ENCODE measurements around the gene MAP3K21.

The MAP3K21 gene

DNA sequence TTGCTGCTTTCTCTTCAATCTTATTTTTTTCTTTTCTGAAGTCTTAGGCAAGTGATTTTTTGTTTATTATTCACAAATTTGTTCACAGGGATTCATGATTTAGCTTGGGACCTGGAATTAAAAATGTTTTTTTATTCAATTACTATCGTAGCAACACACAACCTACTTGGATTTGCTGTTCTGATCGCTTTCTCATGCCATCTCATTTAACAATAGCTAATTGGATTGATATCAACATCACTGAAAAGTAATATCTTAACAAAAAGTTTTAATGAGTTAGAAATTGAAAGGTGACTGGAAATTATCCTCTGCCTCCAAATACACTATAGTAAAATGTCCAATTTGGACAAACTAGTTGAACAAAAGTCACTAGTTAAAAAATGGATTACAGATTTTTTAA lies 32.4 kb downstream of the MAP3K21 start:
- Histone ChIP-seq H3K9me3 (ENCODE audit: control insufficient read depth, insufficient read depth, low read length) (no peaks in the 10 kb centered on the region), H3F3A (ENCODE audit: control insufficient read depth, insufficient read depth) (no peaks in the 10 kb centered on the region), H3K4me3 (ENCODE audit: low read length) (no peak overlapping the region), H3K27me3 (ENCODE audit: control insufficient read depth, low read length) (no peaks in the 10 kb centered on the region), H3K4me1 (ENCODE audit: control insufficient read depth, low read length) (no peaks in the 10 kb centered on the region), H3K79me2 (ENCODE audit: control insufficient read depth, low read length) (no peaks in the 10 kb centered on the region), H3K27ac (ENCODE audit: low read depth, low read length) (no peak overlapping the region), H3K4me2 (ENCODE audit: low read length) (no peak overlapping the region), H4K20me1 (ENCODE audit: control insufficient read depth, insufficient read depth, low read depth, low read length) (no peaks in the 10 kb centered on the region), H3K36me3 (ENCODE audit: control insufficient read depth, low read length) (no peaks in the 10 kb centered on the region), H3K9me2 (replicated peaks; ENCODE audit: control insufficient read depth, low read length) (no peaks in the 10 kb centered on the region)
- TF ChIP-seq EZH2phosphoT487 (IDR thresholded peaks at IDR 0.05; ENCODE audit: borderline replicate concordance, low read length) = no peak
- TF ChIP-seq, protein P1, sequence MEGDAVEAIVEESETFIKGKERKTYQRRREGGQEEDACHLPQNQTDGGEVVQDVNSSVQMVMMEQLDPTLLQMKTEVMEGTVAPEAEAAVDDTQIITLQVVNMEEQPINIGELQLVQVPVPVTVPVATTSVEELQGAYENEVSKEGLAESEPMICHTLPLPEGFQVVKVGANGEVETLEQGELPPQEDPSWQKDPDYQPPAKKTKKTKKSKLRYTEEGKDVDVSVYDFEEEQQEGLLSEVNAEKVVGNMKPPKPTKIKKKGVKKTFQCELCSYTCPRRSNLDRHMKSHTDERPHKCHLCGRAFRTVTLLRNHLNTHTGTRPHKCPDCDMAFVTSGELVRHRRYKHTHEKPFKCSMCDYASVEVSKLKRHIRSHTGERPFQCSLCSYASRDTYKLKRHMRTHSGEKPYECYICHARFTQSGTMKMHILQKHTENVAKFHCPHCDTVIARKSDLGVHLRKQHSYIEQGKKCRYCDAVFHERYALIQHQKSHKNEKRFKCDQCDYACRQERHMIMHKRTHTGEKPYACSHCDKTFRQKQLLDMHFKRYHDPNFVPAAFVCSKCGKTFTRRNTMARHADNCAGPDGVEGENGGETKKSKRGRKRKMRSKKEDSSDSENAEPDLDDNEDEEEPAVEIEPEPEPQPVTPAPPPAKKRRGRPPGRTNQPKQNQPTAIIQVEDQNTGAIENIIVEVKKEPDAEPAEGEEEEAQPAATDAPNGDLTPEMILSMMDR (IDR thresholded peaks at IDR 0.05; ENCODE audit: low read depth, low read length, poor library complexity, severe bottlenecking) = no peak

DNA sequence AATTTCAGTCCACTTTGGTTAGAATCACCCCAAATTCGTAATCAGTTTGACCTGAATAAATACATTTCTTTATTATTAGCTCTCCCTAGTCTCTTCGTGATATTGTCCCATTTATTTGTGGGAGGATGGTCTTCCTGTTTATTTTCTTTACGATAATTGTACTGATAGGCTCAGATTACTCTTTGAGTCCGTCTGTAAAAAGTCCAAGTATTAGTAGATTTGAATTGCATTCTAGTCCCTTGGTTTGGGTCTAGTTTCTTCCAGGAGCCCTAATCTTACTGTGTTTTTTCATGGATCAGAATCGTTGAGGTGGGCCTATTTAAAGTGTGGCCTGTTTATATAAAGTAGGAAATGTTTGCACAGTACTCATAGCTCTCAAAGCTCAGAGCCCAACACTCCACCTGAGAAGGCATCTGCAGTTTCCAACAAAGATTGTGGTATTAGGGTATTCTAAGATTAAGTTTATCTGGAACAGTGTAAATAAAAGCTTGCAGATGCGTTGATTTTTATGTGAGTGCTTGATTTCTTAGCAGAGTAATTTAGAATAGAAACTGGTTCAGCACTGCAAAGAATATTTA lies 33.1 kb downstream of the MAP3K21 start:
- TF ChIP-seq, protein P1 (IDR thresholded peaks at IDR 0.05; ENCODE audit: low read depth, low read length, poor library complexity, severe bottlenecking) = no peak
- TF ChIP-seq EZH2phosphoT487 (IDR thresholded peaks at IDR 0.05; ENCODE audit: borderline replicate concordance, low read length) = no peak
- no peaks in the 10 kb centered on the region for H4K20me1 ChIP-seq (ENCODE audit: control insufficient read depth, insufficient read depth, low read depth, low read length)
- H3K27me3 ChIP-seq (ENCODE audit: control insufficient read depth, low read length) = no peaks in the 10 kb centered on the region
- no peaks in the 10 kb centered on the region for H3F3A ChIP-seq (ENCODE audit: control insufficient read depth, insufficient read depth)
- no peak overlapping the region for H3K27ac ChIP-seq (ENCODE audit: low read depth, low read length)
- H3K79me2 ChIP-seq (ENCODE audit: control insufficient read depth, low read length) = no peaks in the 10 kb centered on the region
- no peaks in the 10 kb centered on the region for H3K9me3 ChIP-seq (ENCODE audit: control insufficient read depth, insufficient read depth, low read length)
- H3K9me2 ChIP-seq (replicated peaks; ENCODE audit: control insufficient read depth, low read length) = no peaks in the 10 kb centered on the region
- H3K36me3 ChIP-seq (ENCODE audit: control insufficient read depth, low read length) = no peaks in the 10 kb centered on the region
- no peak overlapping the region for H3K4me3 ChIP-seq (ENCODE audit: low read length)
- no peak overlapping the region for H3K4me2 ChIP-seq (ENCODE audit: low read length)
- no peaks in the 10 kb centered on the region for H3K4me1 ChIP-seq (ENCODE audit: control insufficient read depth, low read length)

DNA sequence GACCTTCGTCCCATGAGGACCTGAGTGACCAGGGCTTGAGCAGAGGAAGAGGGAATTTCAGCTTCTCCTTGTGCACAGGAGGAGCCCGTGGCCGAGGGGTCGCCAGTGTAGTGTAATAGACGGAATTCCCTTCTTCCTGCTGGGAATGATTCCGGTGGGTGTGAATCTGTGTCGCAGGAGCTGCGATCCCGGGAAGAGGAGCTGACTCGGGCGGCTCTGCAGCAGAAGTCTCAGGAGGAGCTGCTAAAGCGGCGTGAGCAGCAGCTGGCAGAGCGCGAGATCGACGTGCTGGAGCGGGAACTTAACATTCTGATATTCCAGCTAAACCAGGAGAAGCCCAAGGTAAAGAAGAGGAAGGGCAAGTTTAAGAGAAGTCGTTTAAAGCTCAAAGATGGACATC lies 34.4 kb downstream of the MAP3K21 start:
- TF ChIP-seq, protein P1 (IDR thresholded peaks at IDR 0.05; ENCODE audit: low read depth, low read length, poor library complexity, severe bottlenecking) = no peak
- no peak for TF ChIP-seq EZH2phosphoT487 (IDR thresholded peaks at IDR 0.05; ENCODE audit: borderline replicate concordance, low read length)
- Histone ChIP-seq H3K4me3 (ENCODE audit: low read length) (no peak overlapping the region), H3K36me3 (ENCODE audit: control insufficient read depth, low read length) (no peaks in the 10 kb centered on the region), H3K4me2 (ENCODE audit: low read length) (no peak overlapping the region), H3K27me3 (ENCODE audit: control insufficient read depth, low read length) (no peaks in the 10 kb centered on the region), H3K9me3 (ENCODE audit: control insufficient read depth, insufficient read depth, low read length) (no peaks in the 10 kb centered on the region), H3F3A (ENCODE audit: control insufficient read depth, insufficient read depth) (no peaks in the 10 kb centered on the region), H3K9me2 (replicated peaks; ENCODE audit: control insufficient read depth, low read length) (no peaks in the 10 kb centered on the region), H3K79me2 (ENCODE audit: control insufficient read depth, low read length) (no peaks in the 10 kb centered on the region), H4K20me1 (ENCODE audit: control insufficient read depth, insufficient read depth, low read depth, low read length) (no peaks in the 10 kb centered on the region), H3K4me1 (ENCODE audit: control insufficient read depth, low read length) (no peaks in the 10 kb centered on the region), H3K27ac (ENCODE audit: low read depth, low read length) (no peak overlapping the region)

Data from DOHH2 (cell line).